ENCODE results near the gene SSRP1. TPM values are rescaled to one million over a fixed set of nuclear protein-coding genes. Genes with fewer than 3 reads are reported as not detected.

SSRP1 gene
- total RNA-seq, 1 donor: 61.7 TPM

DNA sequence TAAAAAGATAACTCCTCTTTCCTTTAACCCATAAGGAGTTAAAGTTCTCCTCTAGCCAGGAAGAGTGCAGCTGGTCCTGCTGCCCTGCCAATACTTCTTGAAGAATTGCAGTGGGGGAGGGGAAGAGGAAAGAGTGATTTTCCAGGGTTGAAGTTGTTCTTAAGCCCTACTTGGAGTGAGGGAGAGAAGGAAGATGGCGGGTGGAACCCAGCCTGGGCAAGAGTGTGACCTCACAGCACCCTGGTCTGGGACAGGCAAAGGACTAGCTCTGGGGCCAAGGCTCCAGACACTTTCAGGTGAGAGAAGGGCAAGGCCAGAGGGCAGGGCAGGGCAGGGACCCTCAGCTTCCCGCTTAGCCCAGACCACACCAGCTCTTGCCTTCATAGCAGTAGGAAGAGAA is 17.5 kb downstream of the SSRP1 start:
- no peak for TF ChIP-seq CTCF (IDR thresholded peaks at IDR 0.05; ENCODE audit: insufficient read depth, low read depth, low read length)
- DNase-seq (ENCODE audit: low read depth): peak; percentile 51
- no peak overlapping the region for H3K4me3 ChIP-seq (ENCODE audit: low read depth, low read length)

GRCh38 chr11:57316017-57316416 is 19.7 kb downstream of the SSRP1 start:
- no peak overlapping the region for H3K4me3 ChIP-seq (ENCODE audit: low read depth, low read length)
- no peak for DNase-seq (ENCODE audit: low read depth)
- no peak for TF ChIP-seq CTCF (IDR thresholded peaks at IDR 0.05; ENCODE audit: insufficient read depth, low read depth, low read length)

DNA sequence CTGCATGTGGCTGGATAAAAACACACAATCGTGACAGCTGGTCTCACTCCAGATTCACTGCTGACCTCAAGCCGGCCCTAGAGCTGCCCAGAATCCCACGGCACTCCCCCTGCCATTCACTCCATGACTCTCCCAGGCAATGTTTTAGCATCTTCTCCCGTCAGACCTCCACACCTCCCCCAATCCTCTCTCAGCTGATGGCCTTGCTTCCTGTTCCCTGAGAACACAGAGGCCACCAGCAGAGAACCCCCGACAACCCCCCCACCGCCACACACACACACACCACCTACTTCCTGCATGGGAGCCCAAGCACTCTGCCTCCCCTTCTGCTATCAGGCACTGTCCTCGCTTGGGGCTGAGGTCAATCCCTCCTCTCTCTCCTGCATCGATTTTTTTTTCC is 20.2 kb downstream of the SSRP1 start:
- no peak for TF ChIP-seq CTCF (IDR thresholded peaks at IDR 0.05; ENCODE audit: insufficient read depth, low read depth, low read length)
- DNase-seq (ENCODE audit: low read depth): peak; percentile 73
- no peak overlapping the region for H3K4me3 ChIP-seq (ENCODE audit: low read depth, low read length)

GRCh38 chr11:57314221-57314973 is 21.3 kb downstream of the SSRP1 start:
- TF ChIP-seq CTCF (IDR thresholded peaks at IDR 0.05; ENCODE audit: insufficient read depth, low read depth, low read length): no peak
- no peak overlapping the region for H3K4me3 ChIP-seq (ENCODE audit: low read depth, low read length)
- DNase-seq (ENCODE audit: low read depth): no peak

GRCh38 chr11:57313788-57314135 is 21.9 kb downstream of the SSRP1 start:
- DNase-seq (ENCODE audit: low read depth): no peak
- no peak overlapping the region for H3K4me3 ChIP-seq (ENCODE audit: low read depth, low read length)
- no peak for TF ChIP-seq CTCF (IDR thresholded peaks at IDR 0.05; ENCODE audit: insufficient read depth, low read depth, low read length)

DNA sequence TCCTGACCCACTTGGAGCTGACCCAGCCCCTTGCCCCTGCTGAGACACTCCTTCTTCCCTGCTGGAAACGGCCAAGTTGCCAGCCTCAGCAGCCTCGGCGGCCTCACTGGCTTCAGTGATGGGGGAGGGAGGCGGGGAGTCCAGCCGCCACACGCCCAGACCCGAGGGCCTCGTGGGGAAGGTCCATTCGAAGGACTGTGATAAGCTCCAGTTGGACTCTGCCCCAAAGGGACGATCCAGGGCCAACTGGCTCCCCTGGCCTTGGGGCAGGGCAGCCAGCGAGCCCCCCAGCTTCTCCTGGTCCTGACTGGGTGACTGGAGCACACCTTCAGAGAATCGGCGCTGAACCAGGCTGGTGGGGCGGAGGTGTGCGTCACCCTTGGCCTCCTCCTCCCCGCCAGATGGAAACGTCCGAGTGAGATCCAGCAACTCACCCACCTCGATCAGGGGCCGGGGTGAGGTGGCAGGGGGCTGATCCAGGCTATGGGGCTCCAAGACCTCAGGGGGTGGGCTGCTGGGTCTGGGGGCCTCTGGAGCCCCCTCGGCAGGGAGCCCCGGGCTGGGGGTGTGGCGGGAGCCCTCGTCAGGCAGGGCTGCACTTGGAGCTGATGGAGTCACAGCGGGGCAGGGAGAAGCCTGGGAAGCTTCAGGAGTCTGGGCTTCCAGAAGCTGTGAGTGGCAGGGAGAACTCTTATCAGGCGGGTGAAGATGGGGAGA is 22.5 kb downstream of the SSRP1 start:
- no peak for TF ChIP-seq CTCF (IDR thresholded peaks at IDR 0.05; ENCODE audit: insufficient read depth, low read depth, low read length)
- DNase-seq (ENCODE audit: low read depth): no peak
- H3K4me3 ChIP-seq (ENCODE audit: low read depth, low read length): no peak overlapping the region

Data from fibroblast of villous mesenchyme (primary cell).